HG03378 (cell line): ENCODE data around the gene CD55.
A peak's percentile ranks its signal among the peaks of the same experiment; 100 is the strongest.

Source experiments
- ATAC-seq: cut with Tn5 transposase; IDR thresholded peaks from one replicate; pipeline ENCODE4 v1.9.1; 2021; ENCODE audit warnings: mild to moderate bottlenecking, moderate library complexity; ENCODE audit not compliant: unreplicated experiment

CD55 gene, protein sequence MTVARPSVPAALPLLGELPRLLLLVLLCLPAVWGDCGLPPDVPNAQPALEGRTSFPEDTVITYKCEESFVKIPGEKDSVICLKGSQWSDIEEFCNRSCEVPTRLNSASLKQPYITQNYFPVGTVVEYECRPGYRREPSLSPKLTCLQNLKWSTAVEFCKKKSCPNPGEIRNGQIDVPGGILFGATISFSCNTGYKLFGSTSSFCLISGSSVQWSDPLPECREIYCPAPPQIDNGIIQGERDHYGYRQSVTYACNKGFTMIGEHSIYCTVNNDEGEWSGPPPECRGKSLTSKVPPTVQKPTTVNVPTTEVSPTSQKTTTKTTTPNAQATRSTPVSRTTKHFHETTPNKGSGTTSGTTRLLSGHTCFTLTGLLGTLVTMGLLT

DNA sequence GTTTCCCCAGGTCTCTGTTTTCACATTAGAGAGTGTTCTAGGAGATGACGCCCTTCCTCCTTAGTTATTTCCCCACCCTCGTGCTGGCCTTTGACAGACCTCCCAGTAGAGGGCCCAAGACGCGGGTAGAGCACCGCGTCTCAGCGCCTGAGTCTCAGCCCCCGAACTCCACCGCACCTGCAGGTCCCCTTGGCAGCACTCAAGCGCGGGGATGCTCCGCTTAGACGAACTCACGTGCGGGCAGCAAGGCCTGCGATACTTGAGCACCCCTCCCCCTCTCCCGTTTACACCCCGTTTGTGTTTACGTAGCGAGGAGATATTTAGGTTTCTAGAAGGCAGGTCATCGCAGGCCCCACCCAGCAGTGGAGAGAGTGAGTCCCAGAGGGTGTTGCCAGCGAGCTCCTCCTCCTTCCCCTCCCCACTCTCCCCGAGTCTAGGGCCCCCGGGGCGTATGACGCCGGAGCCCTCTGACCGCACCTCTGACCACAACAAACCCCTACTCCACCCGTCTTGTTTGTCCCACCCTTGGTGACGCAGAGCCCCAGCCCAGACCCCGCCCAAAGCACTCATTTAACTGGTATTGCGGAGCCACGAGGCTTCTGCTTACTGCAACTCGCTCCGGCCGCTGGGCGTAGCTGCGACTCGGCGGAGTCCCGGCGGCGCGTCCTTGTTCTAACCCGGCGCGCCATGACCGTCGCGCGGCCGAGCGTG lies at the start of gene CD55:
TSS of gene CD55 (plus strand) at position 600 of the 711 bp plus-strand sequence. CDS start at position 688, 88 bp downstream.
- ATAC-seq: peak; percentile 83

DNA sequence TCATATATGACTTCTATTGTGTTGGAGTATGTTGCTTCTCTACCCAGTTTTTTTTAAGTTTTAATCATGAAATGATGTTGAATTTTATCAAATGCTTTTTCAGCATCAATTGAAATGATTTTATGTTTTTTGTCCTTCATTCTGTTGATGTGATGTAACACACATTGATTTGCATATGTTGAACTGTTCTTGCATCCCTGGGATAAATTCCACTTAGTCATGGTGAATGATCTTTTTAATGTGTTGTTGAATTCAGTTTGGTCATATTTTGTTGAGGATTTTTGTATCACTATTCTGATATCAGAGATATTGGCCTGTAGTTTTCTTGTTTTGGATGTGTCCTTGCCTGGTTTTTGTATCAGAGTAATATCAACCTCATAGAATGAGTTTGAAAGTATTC lies 46.6 kb upstream of the CD55 start:
- no peak for ATAC-seq

DNA sequence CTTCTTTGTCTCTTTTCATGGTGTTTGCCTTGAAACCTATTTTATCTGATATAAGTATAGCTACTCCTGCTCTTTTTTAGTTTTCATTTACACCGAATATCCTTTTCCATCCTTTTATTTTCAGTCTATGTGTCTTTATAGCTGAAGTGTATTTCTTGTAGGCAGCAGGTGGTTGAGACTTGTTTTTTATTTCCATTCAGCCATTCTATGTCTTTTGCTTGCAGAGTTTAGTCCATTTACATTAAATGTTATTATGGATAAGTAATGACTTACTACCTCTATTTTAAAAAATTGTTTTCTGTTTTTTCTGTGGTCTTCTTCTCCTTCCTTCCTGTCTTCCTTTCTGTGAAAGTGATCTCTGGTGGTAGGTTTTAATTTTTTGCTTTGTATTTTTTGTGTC lies 45.0 kb upstream of the CD55 start:
- ATAC-seq: no peak

- ATAC-seq: no peak
Observed at GRCh38 chr1:207277241-207277640, 44.2 kb upstream of the CD55 start.

GRCh38 chr1:207279652-207280051 lies 41.8 kb upstream of the CD55 start:
- ATAC-seq: no peak

DNA sequence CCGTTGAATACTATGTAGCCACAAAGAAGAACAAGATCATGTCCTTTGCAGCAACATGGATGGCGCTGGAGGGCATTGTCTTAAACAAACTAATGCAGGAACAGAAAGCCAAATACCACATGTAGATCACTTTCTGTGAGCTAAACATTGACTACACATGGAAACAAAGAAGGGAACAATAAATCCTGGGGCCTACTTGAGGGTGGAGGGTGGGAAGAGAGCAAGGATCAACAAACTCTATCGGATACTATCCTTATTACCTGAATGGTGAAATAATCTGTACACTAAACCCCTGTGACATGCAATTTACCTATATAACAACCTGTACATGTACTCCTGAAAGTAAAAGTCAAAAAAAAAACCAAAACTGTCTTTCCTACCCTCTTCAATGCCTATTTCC lies 40.8 kb upstream of the CD55 start:
- no peak for ATAC-seq

DNA sequence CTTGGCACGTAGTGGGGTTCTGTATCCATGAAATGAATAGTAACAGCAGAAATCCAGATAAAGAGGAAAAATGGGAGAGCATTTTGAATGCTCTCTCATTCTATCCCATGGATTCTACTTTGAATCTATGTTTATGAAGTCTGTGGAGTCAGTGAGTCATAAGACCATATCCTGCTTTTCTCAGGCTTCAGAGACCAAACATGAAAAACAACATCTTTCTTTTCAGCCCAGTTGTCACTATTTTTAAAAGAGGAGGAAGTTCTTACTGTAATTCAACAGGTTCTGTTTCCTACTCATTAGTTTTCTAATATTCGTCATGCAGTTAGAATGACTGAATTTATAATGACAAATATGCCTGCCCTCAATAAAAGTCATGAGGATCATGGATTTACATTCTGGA lies 39.4 kb upstream of the CD55 start:
- ATAC-seq: no peak

DNA sequence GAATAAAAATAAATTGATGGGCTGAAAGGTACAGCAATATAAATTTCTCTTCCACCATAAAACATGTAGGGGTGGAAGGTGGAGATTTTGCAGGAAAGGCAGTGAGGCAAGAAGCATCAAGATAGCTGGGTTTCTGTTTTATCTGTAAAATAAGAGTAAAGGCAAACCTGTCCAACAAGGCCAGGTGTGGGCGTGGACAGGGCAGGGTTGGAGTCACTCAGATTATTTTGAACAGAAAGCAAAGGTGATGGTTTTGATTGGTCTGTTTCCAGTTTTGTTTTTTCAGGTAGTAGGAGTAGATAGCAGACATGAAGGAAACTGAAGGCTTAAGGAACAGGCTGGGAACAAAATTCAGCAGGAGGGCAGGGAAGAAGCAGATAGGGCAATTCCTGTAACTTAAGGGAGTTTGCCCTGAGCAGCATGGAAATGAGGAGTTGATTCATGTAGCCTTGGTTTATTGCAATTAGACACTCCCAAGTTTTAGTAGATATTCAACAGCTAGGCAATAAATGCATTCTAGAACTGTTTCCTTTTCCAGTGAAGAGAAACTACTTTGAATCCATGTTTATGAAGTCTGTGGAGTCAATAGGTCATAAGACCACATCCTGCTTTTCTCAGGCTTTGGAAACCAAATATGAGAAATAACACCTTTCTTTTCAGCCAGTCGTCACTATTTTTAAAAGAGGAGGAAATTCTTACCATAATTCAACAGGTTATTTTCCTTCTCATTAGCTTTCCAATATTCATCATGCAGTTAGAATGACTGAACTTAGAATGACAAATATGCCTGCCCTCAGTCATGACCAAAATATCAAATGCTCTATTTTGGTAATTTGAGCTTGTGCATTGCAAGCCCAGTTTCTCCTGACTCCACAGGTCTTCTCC lies 38.7 kb upstream of the CD55 start:
- ATAC-seq: no peak

- no peak for ATAC-seq
Observed at GRCh38 chr1:207283421-207283820, 38.1 kb upstream of the CD55 start.

GRCh38 chr1:207284209-207284897 lies 37.1 kb upstream of the CD55 start:
- ATAC-seq: no peak

DNA sequence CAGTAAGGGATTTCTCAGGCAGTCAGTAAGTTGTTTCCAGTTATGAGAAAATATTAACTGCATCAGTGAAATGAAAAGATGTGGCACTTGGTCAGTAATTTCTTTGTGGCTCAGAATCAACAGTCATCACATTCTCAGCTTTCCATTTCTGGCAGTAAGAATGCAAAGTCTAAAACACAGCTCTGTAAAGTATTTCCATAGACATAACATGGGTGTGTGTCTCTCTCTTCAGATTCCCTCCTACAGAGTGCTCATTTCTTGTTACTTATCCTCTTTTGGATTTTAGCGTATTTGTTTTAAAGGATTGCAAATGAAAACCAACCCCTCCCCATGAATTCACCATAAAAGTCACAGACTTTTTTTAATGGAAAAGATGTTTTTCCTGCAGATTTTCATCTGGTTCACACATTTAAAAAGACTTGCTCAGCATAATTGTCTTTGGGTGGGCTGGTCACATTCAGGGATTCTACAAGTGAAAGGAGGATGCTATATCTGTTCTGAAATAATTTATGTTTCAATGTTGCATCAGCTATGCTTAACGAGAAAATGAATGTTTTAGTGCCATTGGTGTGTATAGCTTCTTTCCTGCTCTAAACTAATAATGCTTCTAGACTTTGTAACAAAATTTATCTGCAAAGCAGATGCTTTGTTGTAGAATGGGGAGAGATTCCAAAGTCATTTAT lies 34.6 kb upstream of the CD55 start:
- ATAC-seq: no peak

GRCh38 chr1:207288315-207288714 lies 33.2 kb upstream of the CD55 start:
- no peak for ATAC-seq

DNA sequence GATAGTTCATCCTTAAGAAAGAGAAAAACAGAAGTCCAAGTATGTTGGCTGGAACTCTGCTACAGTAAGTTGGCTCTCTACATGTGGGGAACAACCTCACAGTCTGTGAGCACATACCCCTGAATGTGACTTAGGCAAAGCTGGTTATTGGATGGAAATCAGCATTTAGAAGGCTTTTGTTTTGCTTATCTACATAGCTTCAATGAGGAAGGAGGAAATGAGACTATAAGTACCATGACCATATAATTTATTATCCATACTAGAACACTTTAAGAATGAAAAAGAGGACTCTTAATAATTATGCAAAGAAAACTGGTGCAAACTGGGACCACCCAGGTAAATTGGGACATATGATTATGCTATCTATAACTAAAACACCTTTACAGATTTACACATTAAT lies 31.7 kb upstream of the CD55 start:
- no peak for ATAC-seq

- ATAC-seq: no peak
Observed at GRCh38 chr1:207291723-207292122, 29.8 kb upstream of the CD55 start.

DNA sequence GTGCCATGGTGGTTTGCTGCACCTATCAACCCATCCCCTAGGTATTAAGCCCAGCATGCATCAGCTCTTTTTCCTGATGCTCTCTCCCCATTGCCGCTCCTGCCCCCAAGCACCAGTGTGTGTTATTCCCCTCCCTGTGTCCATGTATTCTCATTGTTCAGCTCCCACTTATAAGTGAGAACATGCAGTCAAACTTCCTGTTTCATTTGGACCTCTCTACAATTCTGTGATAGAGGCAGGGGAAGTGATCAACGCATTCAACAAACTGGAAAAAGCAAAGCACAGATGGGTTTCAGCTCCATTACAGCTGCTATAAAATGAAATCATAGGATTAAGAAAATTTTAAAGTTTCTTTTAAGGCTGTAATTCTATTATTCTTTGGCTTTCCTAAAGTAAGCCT lies 23.3 kb upstream of the CD55 start:
- no peak for ATAC-seq

DNA sequence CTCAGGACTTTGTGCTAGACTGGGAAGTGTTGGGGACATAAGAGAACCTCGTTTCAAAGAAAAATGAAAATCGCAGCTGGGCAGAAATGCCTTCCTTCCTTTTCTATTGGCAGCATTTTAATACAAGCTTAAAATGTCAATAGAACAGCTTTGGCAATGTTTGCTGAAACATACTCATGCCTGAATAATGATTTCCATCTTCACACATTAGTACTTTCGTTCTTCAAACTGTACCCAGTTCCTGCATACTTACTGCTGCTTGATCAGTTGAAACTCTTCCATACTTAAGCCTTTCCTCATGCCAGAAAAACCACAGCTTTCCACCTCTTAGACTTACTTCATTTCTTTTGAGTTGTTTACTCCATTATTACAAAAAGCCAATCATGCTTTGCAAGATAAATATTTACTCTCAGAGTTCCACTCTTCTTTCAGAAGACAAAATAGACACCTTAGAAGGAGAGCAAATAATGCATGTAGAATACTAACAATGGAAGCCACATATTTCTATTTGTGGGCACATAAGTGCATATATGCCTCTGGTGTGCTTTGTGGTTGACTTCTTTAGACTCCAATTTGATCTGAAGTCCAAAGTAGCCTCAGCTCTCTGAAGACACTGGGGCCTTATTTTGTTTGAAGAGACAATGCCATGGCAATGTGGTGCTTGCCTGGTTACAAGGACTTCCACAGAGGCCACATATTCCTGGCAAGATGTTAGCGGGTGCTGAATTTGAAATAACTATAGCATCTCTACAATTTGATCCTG lies 22.7 kb upstream of the CD55 start:
- ATAC-seq: no peak

GRCh38 chr1:207300970-207301369 lies 20.5 kb upstream of the CD55 start:
- no peak for ATAC-seq

DNA sequence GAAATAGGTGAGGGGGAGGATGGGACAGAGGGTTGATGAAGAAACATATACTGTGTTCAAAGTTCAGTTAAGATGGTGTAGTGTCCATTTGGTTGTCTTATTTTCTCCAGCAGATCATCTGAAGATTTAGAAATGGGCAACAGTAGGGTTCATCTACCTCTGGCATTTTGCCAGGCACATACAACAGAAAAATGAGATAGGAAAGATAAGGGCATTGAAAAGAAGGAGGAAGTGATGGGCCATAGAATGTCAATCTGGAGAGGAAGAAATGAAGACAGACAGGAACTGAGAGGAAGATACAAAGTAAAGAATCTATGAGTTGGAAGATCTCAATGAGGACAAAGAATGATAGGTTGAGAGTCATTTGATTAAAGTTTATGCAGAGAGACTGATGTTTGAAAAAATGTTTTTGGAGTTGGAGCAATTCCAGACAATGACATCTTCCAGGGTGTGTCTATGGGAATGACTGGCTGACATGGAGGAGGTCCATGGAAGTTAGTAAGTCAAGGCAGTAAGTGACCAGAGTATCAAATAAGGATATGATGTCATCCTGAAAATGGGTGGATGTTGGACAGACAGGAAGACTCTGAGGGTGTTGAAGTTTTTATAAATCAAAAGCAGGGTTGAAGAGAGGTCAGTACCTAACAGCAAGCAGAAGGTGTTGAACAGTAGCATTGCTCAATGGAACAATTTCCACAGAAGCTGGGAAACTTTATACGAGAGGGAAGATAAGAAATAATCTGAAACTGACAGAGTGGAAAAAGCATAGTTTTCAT lies 18.7 kb upstream of the CD55 start:
- no peak for ATAC-seq
